ENCODE measurements around the gene SPN. TPM values are rescaled to one million over a fixed set of nuclear protein-coding genes. Genes with fewer than 3 reads are reported as not detected.

The SPN gene
- total and polyA plus RNA-seq, 9 of the 15 experiments (the other 6 are each of a cell fraction or from before 2014, with no cell fraction given), result 24.3 to 225 (median 79.4) TPM

GRCh38 chr16:29667755-29668154, 4.7 kb downstream of the SPN start (continued):
- TF ChIP-seq FOXO4 (CRISPR knock-in tag; IDR thresholded peaks at IDR 0.05), result no peak
- no peak for TF ChIP-seq EZH2 (IDR thresholded peaks at IDR 0.05; ENCODE audit: borderline replicate concordance, low read depth, low read length)
- no peak for TF ChIP-seq LCOR (CRISPR knock-in tag; IDR thresholded peaks at IDR 0.05)
- no peak for TF ChIP-seq ZMIZ1 (IDR thresholded peaks at IDR 0.05; ENCODE audit: low read depth in 2 of 2, low read length in 2 of 2)
- TF ChIP-seq ZFP1 (CRISPR knock-in tag; IDR thresholded peaks at IDR 0.05), result no peak
- TF ChIP-seq NFYB (IDR thresholded peaks at IDR 0.05; ENCODE audit: extremely low read depth, insufficient read length), result no peak
- TF ChIP-seq TRIM24 (IDR thresholded peaks at IDR 0.05), result no peak
- no peak for TF ChIP-seq RBM17 (IDR thresholded peaks at IDR 0.05; ENCODE audit: borderline replicate concordance, low read depth, low read length)
- TF ChIP-seq HMG20A (CRISPR knock-in tag; conservative IDR thresholded peaks at IDR 0.05), result no peak
- TF ChIP-seq VEZF1 (CRISPR knock-in tag; IDR thresholded peaks at IDR 0.05), result no peak
- no peak for TF ChIP-seq SMAD3 (CRISPR knock-in tag; conservative IDR thresholded peaks at IDR 0.05)
- peak; percentile 30; the same call in 1 of the 2 replicates for TF ChIP-seq NCOR1 (IDR thresholded peaks at IDR 0.05)
- no peak for TF ChIP-seq BCOR (IDR thresholded peaks at IDR 0.05)
- no peak for TF ChIP-seq ZNF324 (CRISPR knock-in tag; IDR thresholded peaks at IDR 0.05)
- TF ChIP-seq SRF (CRISPR knock-in tag; IDR thresholded peaks at IDR 0.05), result no peak
- TF ChIP-seq ARHGAP35 (IDR thresholded peaks at IDR 0.05; ENCODE audit: partially characterized antibody), result no peak
- TF ChIP-seq MAFF (IDR thresholded peaks at IDR 0.05; ENCODE audit: low read length), result no peak
- TF ChIP-seq ZNF583 (CRISPR knock-in tag; IDR thresholded peaks at IDR 0.05), result no peak
- no peak for TF ChIP-seq HDAC2 (IDR thresholded peaks at IDR 0.05)
- no peak for TF ChIP-seq CEBPG (CRISPR knock-in tag; IDR thresholded peaks at IDR 0.05)
- no peak for TF ChIP-seq CEBPG (tag; conservative IDR thresholded peaks at IDR 0.05 in 1 of 2, IDR thresholded peaks at IDR 0.05 in 1 of 2)
- TF ChIP-seq HDAC3 (IDR thresholded peaks at IDR 0.05; ENCODE audit: borderline replicate concordance, partially characterized antibody), result no peak
- no peak for TF ChIP-seq ZNF224 (CRISPR knock-in tag; IDR thresholded peaks at IDR 0.05)
- no peak for TF ChIP-seq ZNF24 (IDR thresholded peaks at IDR 0.05)
- no peak for TF ChIP-seq ETV1 (tag; conservative IDR thresholded peaks at IDR 0.05; ENCODE audit: low read depth)
- no peak; the same call in 1 of the 2 replicates for TF ChIP-seq POLR2A (conservative IDR thresholded peaks at IDR 0.05)
- TF ChIP-seq TBP (optimal IDR thresholded peaks at IDR 0.05; ENCODE audit: low read depth, low read length), result no peak
- TF ChIP-seq DMBX1 (CRISPR knock-in tag; IDR thresholded peaks at IDR 0.05; ENCODE audit: borderline replicate concordance), result no peak
